Colonic mucosa (tissue), 4 donors: Measurements from ENCODE around the gene TIAL1. TPM values are rescaled to one million over a fixed set of nuclear protein-coding genes. Genes with fewer than 3 reads are reported as not detected.

Experiments used
- DNase-seq: peaks from one replicate; pipeline ENCODE4 v3.0.0-alpha.2; 2020
- H3K27ac ChIP-seq: fragments of 200-600 bp; one replicate; pipeline ENCODE4 v1.8.0; 2021
- H3K27me3 ChIP-seq: fragments of 200-600 bp; one replicate; pipeline ENCODE4 v1.8.0; 2021
- H3K36me3 ChIP-seq: fragments of 200-600 bp; one replicate; pipeline ENCODE4 v1.8.0; 2021
- H3K4me1 ChIP-seq: fragments of 200-600 bp; one replicate; pipeline ENCODE4 v1.8.0; 2021; ENCODE audit warnings: mild to moderate bottlenecking
- H3K4me3 ChIP-seq: fragments of 200-600 bp; one replicate; pipeline ENCODE4 v1.8.0; 2021
- H3K9ac ChIP-seq, 2 donors: one replicate each; pipeline ENCODE4 v1.7.0; 2013; ENCODE audit warnings: control low read depth in 2 of 2, low read depth in 2 of 2, low read length in 2 of 2
- H3K9me3 ChIP-seq: fragments of 200-600 bp; one replicate; pipeline ENCODE4 v1.8.0; 2021
- CTCF ChIP-seq: fragments of 200-600 bp; IDR thresholded peaks from one replicate; pipeline ENCODE4 v1.8.0; 2022; ENCODE audit warnings: antibody characterized with exemption, mild to moderate bottlenecking
- intact Hi-C: fragments of 100-400 bp; cut with DNase I; formaldehyde crosslinking; loops from one replicate; pipeline ENCODE4 v1.14.1; 2022
- total RNA-seq, 2 donors: library from RNA; stranded (reverse); fragmentation: NEBNext Ultra II Directional in 1 of 2; extraction: Animal tissue kit (Norgen Biotek cat#: 25700) in 1 of 2; gene quantifications; one replicate each; pipeline ENCODE4 v1.2.1, GENCODE V29; 2021
- donor health status: healthy.
- donor health status: DM: no; HTN: no; CAD: no.
- donor health status: DM: no; HTN: no; CAD: no.

The TIAL1 gene
- total RNA-seq, 2 donors from 2014 or later: 104 to 126 TPM

DNA sequence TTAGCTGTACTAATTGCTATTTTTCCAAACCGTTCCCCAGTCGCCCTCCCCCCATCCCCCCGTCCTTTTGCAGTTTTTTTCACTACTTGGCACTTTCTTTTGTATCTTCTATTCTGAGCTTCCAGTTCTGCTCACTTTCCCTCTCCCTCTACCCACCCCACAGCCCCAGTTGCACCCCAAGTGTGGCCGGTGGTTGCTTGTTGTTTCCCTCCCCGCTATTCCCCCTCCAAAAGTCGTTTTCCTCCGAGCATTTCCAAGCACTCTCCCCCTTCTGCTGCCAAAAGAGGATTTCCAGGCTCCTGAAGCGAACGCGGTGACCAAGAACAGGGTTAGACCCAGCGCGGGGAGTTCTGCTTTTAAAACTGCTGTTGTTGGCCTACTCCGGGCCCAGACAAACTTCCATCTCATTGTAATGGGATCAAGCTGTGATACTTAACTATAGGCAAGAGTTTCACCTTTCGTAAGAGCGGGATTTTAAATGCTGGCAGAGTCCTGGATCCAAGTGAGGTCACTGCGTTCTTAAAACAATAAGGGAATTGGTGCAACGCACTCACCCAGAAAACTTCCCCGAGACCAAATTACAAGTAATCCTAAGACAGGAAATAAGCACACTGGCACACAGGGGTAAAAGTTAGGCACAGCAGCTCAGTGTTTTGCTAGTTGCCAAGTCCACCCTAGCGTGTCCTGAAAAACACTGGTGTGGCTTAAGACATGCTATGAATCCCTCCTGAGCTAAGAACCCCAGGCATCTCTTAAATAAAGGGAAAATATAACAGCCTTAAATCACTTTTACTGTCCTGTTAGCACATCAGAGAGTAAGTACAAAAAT lies 52.7 kb downstream of the TIAL1 start:
- Histone ChIP-seq H3K9ac (no peak overlapping the region), H3K4me1 (peaks cover 11% of the 10 kb centered on the region), H3K36me3 (no peaks in the 10 kb centered on the region), H3K4me3 (peak overlapping the region; percentile 79), H3K27me3 (no peaks in the 10 kb centered on the region), H3K9me3 (no peaks in the 10 kb centered on the region), H3K27ac (peak overlapping the region; percentile 90)
- peak; percentile 27 for DNase-seq
- TF ChIP-seq CTCF: no peak
- intact Hi-C loops: no loop called here

DNA sequence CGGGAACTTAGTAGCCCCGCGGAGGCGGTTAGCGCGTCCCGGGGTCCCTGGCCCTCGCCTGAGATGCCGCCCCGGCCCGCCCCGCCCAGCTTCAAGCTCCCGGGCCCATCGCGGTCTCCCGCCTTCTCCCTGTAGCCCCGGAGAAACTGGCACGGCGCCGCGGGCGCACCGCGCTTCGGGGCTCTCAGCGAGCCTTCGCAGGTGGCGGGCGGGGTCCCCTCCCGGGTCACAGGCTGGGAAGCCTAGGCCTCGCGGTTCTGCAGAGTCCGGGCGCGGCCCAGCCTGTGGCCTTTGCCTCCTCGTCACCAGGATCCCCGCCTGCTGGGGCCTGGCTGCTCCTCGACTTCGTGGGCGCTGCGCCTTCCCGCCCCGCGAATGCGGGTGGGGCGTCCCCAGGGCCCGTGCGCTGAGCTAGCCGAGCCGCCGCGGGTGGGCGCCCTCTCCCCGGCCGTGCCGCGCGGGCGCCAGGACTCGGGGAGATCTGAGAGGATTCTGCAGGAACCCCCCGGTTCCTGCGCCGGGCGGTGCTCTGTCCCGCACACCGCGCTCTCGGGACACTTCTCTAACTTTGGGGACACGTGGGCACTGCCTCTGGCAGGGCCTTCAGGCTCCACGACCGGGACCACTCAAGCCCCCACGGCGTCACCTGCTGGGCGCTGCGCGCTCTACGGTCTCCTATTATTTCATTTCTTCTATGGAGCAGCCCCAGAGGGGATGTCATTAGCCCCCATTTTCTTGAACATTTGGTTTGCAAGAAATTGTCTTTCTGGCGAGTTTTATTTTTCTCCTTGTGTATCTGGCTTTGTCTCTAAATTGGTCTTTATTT lies 53.6 kb downstream of the TIAL1 start:
- Histone ChIP-seq H3K9ac (peak overlapping the region; percentile 15 to 70), H3K9me3 (no peaks in the 10 kb centered on the region), H3K27me3 (no peaks in the 10 kb centered on the region), H3K4me3 (peak overlapping the region; percentile 79), H3K4me1 (peaks cover 18% of the 10 kb centered on the region), H3K36me3 (no peaks in the 10 kb centered on the region), H3K27ac (peak overlapping the region; percentile 90)
- peak; percentile 74 for DNase-seq
- intact Hi-C loops: no loop called here
- peak; percentile 55 for TF ChIP-seq CTCF

DNA sequence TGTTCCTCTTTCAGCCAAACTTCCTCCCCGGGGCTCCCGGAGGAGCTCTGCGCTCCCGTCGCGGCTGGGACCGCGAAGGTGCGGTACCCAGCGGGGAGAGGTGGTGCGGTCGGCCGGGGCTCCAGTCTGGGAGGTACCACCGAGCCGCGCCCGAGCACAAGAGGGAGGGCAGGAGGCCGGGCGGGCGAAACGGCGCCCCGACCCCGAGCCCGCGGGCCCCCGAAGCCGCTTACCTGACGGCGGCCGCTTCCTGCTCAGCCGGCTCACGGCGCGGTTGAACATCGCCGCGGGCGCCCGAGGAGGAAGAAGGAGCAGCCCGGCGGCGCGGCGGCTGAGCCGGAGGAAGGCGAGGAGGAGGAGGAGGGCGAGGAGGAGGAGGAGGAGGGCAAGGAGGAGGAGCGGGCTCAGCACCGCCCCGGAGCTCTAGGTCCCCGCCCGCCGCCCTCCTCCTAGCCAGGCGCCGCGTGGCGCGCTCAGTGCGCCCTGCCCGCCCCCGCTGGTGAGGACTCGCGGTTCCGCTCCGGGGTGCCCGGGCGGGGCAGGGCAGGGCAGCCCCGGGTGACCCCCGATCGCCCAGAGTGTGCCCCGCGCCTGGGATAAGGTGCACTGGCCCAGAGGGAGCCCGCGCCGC lies 54.3 kb downstream of the TIAL1 start, which contains the start of gene RGS10:
Gene RGS10 (minus strand): TSS at position 363 of the 631 bp plus-strand sequence. CDS start 81 bp downstream, at position 282.
- DNase-seq: peak; percentile 91
- H3K27me3 ChIP-seq: no peaks in the 10 kb centered on the region
- H3K36me3 ChIP-seq: no peaks in the 10 kb centered on the region
- peak within 1 kb of the TSS; percentile 90 for H3K27ac ChIP-seq
- H3K4me3 ChIP-seq: peak within 1 kb of the TSS; percentile 79
- H3K4me1 ChIP-seq: peaks cover 22% of the 10 kb centered on the region
- intact Hi-C loops: no loop called here
- H3K9me3 ChIP-seq: no peaks in the 10 kb centered on the region
- no peak for TF ChIP-seq CTCF
- H3K9ac ChIP-seq: peak within 1 kb of the TSS; percentile 70 to 72

- no peaks in the 10 kb centered on the region for H3K9me3 ChIP-seq
- no peak for TF ChIP-seq CTCF
- H3K27ac ChIP-seq: peak overlapping the region; percentile 90
- intact Hi-C loops: no loop called here
- H3K4me3 ChIP-seq: peak overlapping the region; percentile 79
- peak overlapping the region; percentile 64 to 72 for H3K9ac ChIP-seq
- no peaks in the 10 kb centered on the region for H3K27me3 ChIP-seq
- DNase-seq: no peak
- peaks cover 24% of the 10 kb centered on the region for H3K4me1 ChIP-seq
- no peaks in the 10 kb centered on the region for H3K36me3 ChIP-seq
Measured at GRCh38 chr10:119541459-119542356, 55.1 kb downstream of the TIAL1 start.
